H1 (cell line): ENCODE results near the gene ALG6. TPM values are rescaled to one million over a fixed set of nuclear protein-coding genes. Genes with fewer than 3 reads are reported as not detected.

Experiments
- EZH2 ChIP-seq: fragments of 200-600 bp; sonication (generic); IDR thresholded peaks from 2 replicates; pipeline ENCODE4 v1.7.1; 2012; ENCODE audit warnings: low read depth, mild to moderate bottlenecking, moderate library complexity, low read length, inconsistent platforms; ENCODE audit not compliant: severe bottlenecking
- RNF2 ChIP-seq: fragments of 200-900, 300-1000 bp; sonication (generic); IDR thresholded peaks from 2 replicates; pipeline ENCODE4 v1.7.1; 2016; ENCODE audit warnings: borderline replicate concordance, low read depth, mild to moderate bottlenecking, antibody characterized with exemption, low read length; ENCODE audit not compliant: poor library complexity, severe bottlenecking; ENCODE audit errors: missing control alignments
- polyA plus RNA-seq, 7 experiments: library from polyadenylated mRNA; depleted of rRNA in 3 of 7; stranded (reverse) in 5 of 7; unstranded in 2 of 7; fragments of >200 nt in 5 of 7; fragments of 200-250 nt in 2 of 7; gene quantifications; 1 replicate in 5 of 7; 2 replicates in 1 of 7; 4 replicates in 1 of 7; pipeline versions ENCODE4 v1.2.1 to v1.2.3, GENCODE V29; 2011 to 2013; ENCODE audit warnings: missing spikeins in 2 of 7, mixed read lengths in 2 of 7
- total RNA-seq: library from RNA; stranded (reverse); fragmentation: NEBNext Ultra II Directional; extraction: Animal tissue kit (Norgen Biotek cat#: 25700); gene quantifications from 2 replicates; pipeline ENCODE4 v1.2.1, GENCODE V29; 2021

Gene ALG6
- total and polyA plus RNA-seq, 2 of the 8 experiments (the other 6 are each of a cell fraction or from before 2014, with no cell fraction given): 17.8 to 26.8 TPM

GRCh38 chr1:63321785-63322113, 45.7 kb upstream of the ALG6 start (continued):
- TF ChIP-seq RNF2 (no peak), EZH2 (no peak)
